ENCODE results near the gene LMNB1.
A peak's percentile ranks its signal among the peaks of the same experiment; 100 is the strongest.
"Not testable (repeated sequence)": the region's sequence is repeated elsewhere in the genome, so short reads cannot be mapped to it uniquely, and the experiment has no call there.

The LMNB1 gene

GRCh38 chr5:126808521-126808988 is 31.6 kb downstream of the LMNB1 start:
- no peak for TF ChIP-seq CTCF (IDR thresholded peaks at IDR 0.05; ENCODE audit: low read depth, low read length)
- TF ChIP-seq POLR2A (IDR thresholded peaks at IDR 0.05; ENCODE audit: extremely low read depth, insufficient read length): no peak
- no peak overlapping the region for H3K4me3 ChIP-seq (ENCODE audit: low read depth, low read length)
- DNase-seq (ENCODE audit: low read depth): peak; percentile 54

GRCh38 chr5:126809916-126810315 is 33.0 kb downstream of the LMNB1 start:
- TF ChIP-seq POLR2A (IDR thresholded peaks at IDR 0.05; ENCODE audit: extremely low read depth, insufficient read length) (no peak), MAX (IDR thresholded peaks at IDR 0.05; ENCODE audit: low read depth, low read length) (no peak), CTCF (IDR thresholded peaks at IDR 0.05; ENCODE audit: low read depth, low read length) (no peak), MYC (IDR thresholded peaks at IDR 0.05; ENCODE audit: low read depth, low read length) (no peak)
- H3K4me3 ChIP-seq (ENCODE audit: low read depth, low read length): no peak overlapping the region
- DNase-seq (ENCODE audit: low read depth): no peak

GRCh38 chr5:126810596-126811380 is 33.9 kb downstream of the LMNB1 start:
- DNase-seq (ENCODE audit: low read depth): no peak
- TF ChIP-seq CTCF (IDR thresholded peaks at IDR 0.05; ENCODE audit: low read depth, low read length) (no peak), MAX (IDR thresholded peaks at IDR 0.05; ENCODE audit: low read depth, low read length) (no peak), MYC (IDR thresholded peaks at IDR 0.05; ENCODE audit: low read depth, low read length) (no peak), POLR2A (IDR thresholded peaks at IDR 0.05; ENCODE audit: extremely low read depth, insufficient read length) (no peak)
- H3K4me3 ChIP-seq (ENCODE audit: low read depth, low read length): no peak overlapping the region

GRCh38 chr5:126811515-126812198 is 34.7 kb downstream of the LMNB1 start:
- TF ChIP-seq CTCF (IDR thresholded peaks at IDR 0.05; ENCODE audit: low read depth, low read length): no peak
- H3K4me3 ChIP-seq (ENCODE audit: low read depth, low read length): no peak overlapping the region
- peak; percentile 45 for DNase-seq (ENCODE audit: low read depth)

GRCh38 chr5:126812199-126812570 is 35.2 kb downstream of the LMNB1 start:
- H3K4me3 ChIP-seq (ENCODE audit: low read depth, low read length): no peak overlapping the region
- no peak for DNase-seq (ENCODE audit: low read depth)
- TF ChIP-seq CTCF (IDR thresholded peaks at IDR 0.05; ENCODE audit: low read depth, low read length) (no peak), MYC (IDR thresholded peaks at IDR 0.05; ENCODE audit: low read depth, low read length) (no peak), POLR2A (IDR thresholded peaks at IDR 0.05; ENCODE audit: extremely low read depth, insufficient read length) (no peak)

- H3K4me3 ChIP-seq (ENCODE audit: low read depth, low read length): not testable (repeated sequence)
Observed at GRCh38 chr5:126813799-126814198, 36.9 kb downstream of the LMNB1 start.

More at GRCh38 chr5:126813799-126814198, 36.9 kb downstream of the LMNB1 start:
- DNase-seq (ENCODE audit: low read depth): not testable (repeated sequence)
